ENCODE data around the gene MITF.

GRCh38 chr3:69767571-69767970 is 28.3 kb downstream of the MITF start:
- no peak for TF ChIP-seq CTCF (optimal IDR thresholded peaks at IDR 0.05 in 1 of 3, IDR thresholded peaks at IDR 0.05 in 1 of 3, conservative IDR thresholded peaks at IDR 0.05 in 1 of 3; ENCODE audit: extremely low read depth in 1 of 3, insufficient read depth in 2 of 3, low read length in 3 of 3)
- TF ChIP-seq EZH2 (IDR thresholded peaks at IDR 0.05; ENCODE audit: low read length) = no peak

Data from keratinocyte (primary cell).